ENCODE results near the gene CCNH. TPM values are rescaled to one million over a fixed set of nuclear protein-coding genes. Genes with fewer than 3 reads are reported as not detected.

CCNH gene
- total RNA-seq, 4 donors from 2014 or later, result 110 to 218 (median 146) TPM

- WGBS, 2 donors, result 84 to 92% methylated on average over 2 of the region's 2 CpGs
- no peak for DNase-seq
- H3K27me3 ChIP-seq, result no peaks in the 10 kb centered on the region
- H3K4me3 ChIP-seq (replicated peaks in 1 of 3), result no peak overlapping the region
- H3K36me3 ChIP-seq, result peaks cover 15 to 37% of the 10 kb centered on the region in 2 donors
- H3K9me3 ChIP-seq, result no peaks in the 10 kb centered on the region
- no peak overlapping the region for H3K27ac ChIP-seq
- intact Hi-C loops (cut with DNase I), result loop anchor here (5.0 kb wide), 1 partner anchor 333 kb away; no protein-coding TSS in a partner anchor
- no peak for TF ChIP-seq CTCF (IDR thresholded peaks at IDR 0.05)
- TF ChIP-seq POLR2A (IDR thresholded peaks at IDR 0.05), result no peak
- H3K4me1 ChIP-seq, result peaks cover 0 to under 1% of the 10 kb centered on the region in 2 donors
Measured at GRCh38 chr5:87405472-87406155, 7.1 kb downstream of the CCNH start.

- no peaks in the 10 kb centered on the region for H3K27me3 ChIP-seq
- H3K27ac ChIP-seq, result no peak overlapping the region
- H3K9me3 ChIP-seq, result no peaks in the 10 kb centered on the region
- DNase-seq, result no peak
- intact Hi-C loops (cut with DNase I), result no loop called here
- 94 to 97% methylated on average over 2 of the region's 2 CpGs for WGBS, 2 donors
- H3K4me3 ChIP-seq (replicated peaks in 1 of 3), result no peak overlapping the region
- peaks cover 4 to 5% of the 10 kb centered on the region in 2 donors for H3K4me1 ChIP-seq
- TF ChIP-seq POLR2A (IDR thresholded peaks at IDR 0.05) (no peak), CTCF (IDR thresholded peaks at IDR 0.05) (no peak)
- peaks cover 15 to 39% of the 10 kb centered on the region in 2 donors for H3K36me3 ChIP-seq
Measured at GRCh38 chr5:87404359-87404758, 8.4 kb downstream of the CCNH start.

GRCh38 chr5:87403899-87404298 is 8.8 kb downstream of the CCNH start:
- no peak for TF ChIP-seq CTCF (IDR thresholded peaks at IDR 0.05)
- no peak for TF ChIP-seq POLR2A (IDR thresholded peaks at IDR 0.05)
- WGBS, 2 donors, result 93 to 98% methylated on average over 3 of the region's 3 CpGs
- Histone ChIP-seq H3K27me3 (no peaks in the 10 kb centered on the region), H3K27ac (no peak overlapping the region), H3K4me3 (replicated peaks in 1 of 3) (no peak overlapping the region), H3K9me3 (no peaks in the 10 kb centered on the region), H3K4me1 (peaks cover 4 to 5% of the 10 kb centered on the region in 2 donors), H3K36me3 (peaks cover 20 to 40% of the 10 kb centered on the region in 2 donors)
- intact Hi-C loops (cut with DNase I), result no loop called here
- no peak for DNase-seq

GRCh38 chr5:87403409-87403808 is 9.3 kb downstream of the CCNH start:
- Histone ChIP-seq H3K36me3 (peaks cover 24 to 41% of the 10 kb centered on the region in 2 donors), H3K4me1 (peaks cover 4 to 5% of the 10 kb centered on the region in 2 donors), H3K27me3 (no peaks in the 10 kb centered on the region), H3K27ac (no peak overlapping the region), H3K4me3 (replicated peaks in 1 of 3) (no peak overlapping the region), H3K9me3 (no peaks in the 10 kb centered on the region)
- 95 to 96% methylated on average over 3 of the region's 3 CpGs for WGBS, 2 donors
- intact Hi-C loops (cut with DNase I), result no loop called here
- TF ChIP-seq POLR2A (IDR thresholded peaks at IDR 0.05), result no peak
- TF ChIP-seq CTCF (IDR thresholded peaks at IDR 0.05), result no peak
- no peak for DNase-seq

- Histone ChIP-seq H3K27ac (no peak overlapping the region), H3K4me1 (peaks cover 4 to 5% of the 10 kb centered on the region in 2 donors), H3K36me3 (peaks cover 20 to 28% of the 10 kb centered on the region in 2 donors), H3K27me3 (no peaks in the 10 kb centered on the region), H3K4me3 (replicated peaks in 1 of 3) (no peak overlapping the region), H3K9me3 (no peaks in the 10 kb centered on the region)
- TF ChIP-seq CTCF (IDR thresholded peaks at IDR 0.05) (no peak), POLR2A (IDR thresholded peaks at IDR 0.05) (no peak)
- intact Hi-C loops (cut with DNase I), result no loop called here
- no peak for DNase-seq
Measured at GRCh38 chr5:87401626-87402025, 11.1 kb downstream of the CCNH start.

All from thyroid gland (tissue), 4 donors.